Esophagus squamous epithelium (tissue), 5 donors: ENCODE data around the gene OR13J1. TPM values are rescaled to one million over a fixed set of nuclear protein-coding genes. Genes with fewer than 3 reads are reported as not detected.

Experiments used
- DNase-seq: peaks from one replicate; lab custom pipeline; 2025; lab: John Stamatoyannopoulos, UW
- H3K27ac ChIP-seq, 4 donors: fragments of 200-600 bp; sonication (generic); one replicate each; pipeline ENCODE4 v1.5.1; 2016 to 2019; ENCODE audit warnings: mild to moderate bottlenecking in 1 of 4
- H3K27me3 ChIP-seq, 4 donors: fragments of 200-600 bp; sonication (generic); 1 replicate in 3 of 4; 2 replicates in 1 of 4; pipeline versions ENCODE4 v1.5.1 to v1.6.0; 2017 to 2021; ENCODE audit warnings: antibody characterized with exemption in 1 of 4
- H3K36me3 ChIP-seq, 3 donors: fragments of 200-600 bp; sonication (generic); one replicate each; pipeline ENCODE4 v1.5.1; 2016 to 2019
- H3K4me1 ChIP-seq, 3 donors: fragments of 200-600 bp; sonication (generic); one replicate each; pipeline ENCODE4 v1.5.1; 2017 to 2019
- H3K4me3 ChIP-seq, 4 donors: fragments of 200-600 bp; sonication (generic); 1 replicate in 3 of 4; 2 replicates in 1 of 4; pipeline ENCODE4 v1.5.1; 2016 to 2019; ENCODE audit warnings: mild to moderate bottlenecking in 2 of 4, moderate library complexity in 1 of 4
- H3K9me3 ChIP-seq, 3 donors: fragments of 200-600 bp; sonication (generic); one replicate each; pipeline ENCODE4 v1.5.1; 2016 to 2019
- CTCF ChIP-seq, 6 experiments: fragments of 450-650 bp in 4 of 6; fragments of 200-600 bp in 2 of 6; sonication (generic) in 2 of 6; IDR thresholded peaks; one replicate each; pipeline ENCODE4 v1.5.1; 2016 to 2019; ENCODE audit warnings: antibody characterized with exemption in 6 of 6, mild to moderate bottlenecking in 4 of 6, moderate library complexity in 4 of 6
- POLR2A ChIP-seq, 4 donors: fragments of 450-650 bp; IDR thresholded peaks; one replicate each; pipeline ENCODE4 v1.6.1; 2017; ENCODE audit warnings: antibody characterized with exemption in 4 of 4, mild to moderate bottlenecking in 4 of 4, moderate library complexity in 3 of 4
- WGBS, 2 donors: methylation state at CpG; one replicate each; pipeline ENCODE4 v1.1.5; 2018; 5-methylcytosine and 5-hydroxymethylcytosine counted together
- intact Hi-C: fragments of 100-400 bp; cut with DNase I; formaldehyde crosslinking; loops from one replicate; pipeline ENCODE4 v1.15.0; 2022
- total RNA-seq, 4 donors: library from RNA; depleted of rRNA; stranded (reverse); fragments of >200 nt; gene quantifications; one replicate each; pipeline ENCODE4 v1.1.0, GENCODE V29; 2016
- donor health status: DM: yes; HTN: yes; CAD: no.

Gene OR13J1
- total RNA-seq, 4 donors from 2014 or later: not detected

- H3K27ac ChIP-seq: peak overlapping the region in 3 of 4 donors; percentile 65 to 80 (median 75)
- peaks cover 0 to 71% (median 0%) of the 10 kb centered on the region in 4 donors for H3K27me3 ChIP-seq
- H3K9me3 ChIP-seq: no peaks in the 10 kb centered on the region
- WGBS, 2 donors: 56 to 84% methylated on average over 22 to 39 of the region's 53 CpGs
- H3K4me3 ChIP-seq: no peak overlapping the region
- no peak for DNase-seq
- H3K4me1 ChIP-seq: peaks cover 30 to 62% (median 33%) of the 10 kb centered on the region in 3 donors
- intact Hi-C loops: no loop called here
- peaks cover 0 to 10% (median 0%) of the 10 kb centered on the region in 3 donors for H3K36me3 ChIP-seq
- TF ChIP-seq POLR2A (IDR thresholded peaks at IDR 0.05) (no peak), CTCF (IDR thresholded peaks at IDR 0.05) (no peak)
Observed at GRCh38 chr9:35845824-35846771, 24.1 kb downstream of the OR13J1 start.

GRCh38 chr9:35844628-35845270, 25.5 kb downstream of the OR13J1 start:
- no peak overlapping the region for H3K4me3 ChIP-seq
- H3K27ac ChIP-seq: peak overlapping the region; percentile 53 to 80 (median 70)
- intact Hi-C loops: no loop called here
- peaks cover 0 to 10% (median 0%) of the 10 kb centered on the region in 3 donors for H3K36me3 ChIP-seq
- H3K27me3 ChIP-seq: peaks cover 0 to 72% (median 0%) of the 10 kb centered on the region in 4 donors
- 14 to 33% methylated on average over 7 of the region's 7 CpGs for WGBS, 2 donors
- no peaks in the 10 kb centered on the region for H3K9me3 ChIP-seq
- H3K4me1 ChIP-seq: peaks cover 30 to 62% (median 33%) of the 10 kb centered on the region in 3 donors
- peak; percentile 35 for DNase-seq
- TF ChIP-seq CTCF (IDR thresholded peaks at IDR 0.05) (no peak), POLR2A (IDR thresholded peaks at IDR 0.05) (no peak)

- H3K4me1 ChIP-seq: peaks cover 29 to 54% (median 30%) of the 10 kb centered on the region in 3 donors
- TF ChIP-seq POLR2A (IDR thresholded peaks at IDR 0.05) (no peak), CTCF (IDR thresholded peaks at IDR 0.05) (no peak)
- H3K36me3 ChIP-seq: peaks cover 0 to 10% (median 0%) of the 10 kb centered on the region in 3 donors
- peaks cover 0 to 67% (median 0%) of the 10 kb centered on the region in 4 donors for H3K27me3 ChIP-seq
- DNase-seq: no peak
- no peaks in the 10 kb centered on the region for H3K9me3 ChIP-seq
- H3K27ac ChIP-seq: no peak overlapping the region
- intact Hi-C loops: no loop called here
- WGBS, 2 donors: 70% methylated on average over 3 of the region's 3 CpGs
- H3K4me3 ChIP-seq: no peak overlapping the region
Observed at GRCh38 chr9:35842795-35843194, 27.4 kb downstream of the OR13J1 start.

GRCh38 chr9:35842020-35842745, 28.0 kb downstream of the OR13J1 start:
- Histone ChIP-seq H3K36me3 (peaks cover 0 to 9% (median 0%) of the 10 kb centered on the region in 3 donors), H3K4me1 (peaks cover 27 to 49% (median 30%) of the 10 kb centered on the region in 3 donors), H3K9me3 (no peaks in the 10 kb centered on the region), H3K27ac (no peak overlapping the region), H3K4me3 (no peak overlapping the region), H3K27me3 (peaks cover 0 to 64% (median 0%) of the 10 kb centered on the region in 4 donors)
- TF ChIP-seq CTCF (IDR thresholded peaks at IDR 0.05) (no peak), POLR2A (IDR thresholded peaks at IDR 0.05) (no peak)
- WGBS, 2 donors: 87 to 94% methylated on average over 4 to 11 of the region's 17 CpGs
- no peak for DNase-seq
- intact Hi-C loops: no loop called here
